HG02798 (cell line): ENCODE results near the gene LDLRAD4.

Experiments used
- ATAC-seq: cut with Tn5 transposase; IDR thresholded peaks from one replicate; pipeline ENCODE4 v1.9.1; 2021; ENCODE audit warnings: mild to moderate bottlenecking; ENCODE audit not compliant: unreplicated experiment, poor library complexity

LDLRAD4 gene

DNA sequence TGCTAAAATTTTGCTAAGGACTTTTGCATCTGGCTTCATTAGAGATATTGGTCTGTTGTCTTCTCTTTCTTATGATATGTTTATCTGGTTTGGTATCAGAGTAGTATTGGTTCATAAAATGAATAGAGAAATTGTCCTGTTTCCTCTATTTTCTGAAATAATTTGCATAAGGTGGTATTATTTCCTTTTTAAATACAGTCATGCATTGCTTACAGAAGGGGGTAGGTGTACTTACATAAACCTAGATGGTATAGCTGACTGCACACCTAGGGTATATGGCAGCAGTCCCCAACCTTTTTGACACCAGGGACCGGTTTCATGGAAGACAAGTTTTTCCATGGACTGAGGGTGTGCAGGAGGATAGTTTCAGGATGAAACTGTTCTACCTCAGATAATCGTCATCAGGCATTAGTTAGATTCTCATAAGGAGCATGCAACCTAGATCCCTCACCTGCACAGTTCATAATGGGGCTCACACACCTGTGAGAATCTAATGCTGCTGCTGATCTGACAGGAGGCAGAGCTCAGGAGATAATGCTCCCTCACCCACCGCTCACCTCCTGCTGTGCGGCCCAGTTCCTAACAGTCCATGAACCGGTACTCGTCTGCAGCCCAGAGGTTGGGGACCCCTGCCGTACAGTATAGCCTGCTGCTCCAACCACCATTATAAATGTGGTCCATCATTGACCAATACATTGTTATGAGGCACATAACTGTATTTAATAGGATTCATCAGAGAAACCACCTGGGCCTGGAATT is 318.6 kb downstream of the LDLRAD4 start:
- no peak for ATAC-seq

DNA sequence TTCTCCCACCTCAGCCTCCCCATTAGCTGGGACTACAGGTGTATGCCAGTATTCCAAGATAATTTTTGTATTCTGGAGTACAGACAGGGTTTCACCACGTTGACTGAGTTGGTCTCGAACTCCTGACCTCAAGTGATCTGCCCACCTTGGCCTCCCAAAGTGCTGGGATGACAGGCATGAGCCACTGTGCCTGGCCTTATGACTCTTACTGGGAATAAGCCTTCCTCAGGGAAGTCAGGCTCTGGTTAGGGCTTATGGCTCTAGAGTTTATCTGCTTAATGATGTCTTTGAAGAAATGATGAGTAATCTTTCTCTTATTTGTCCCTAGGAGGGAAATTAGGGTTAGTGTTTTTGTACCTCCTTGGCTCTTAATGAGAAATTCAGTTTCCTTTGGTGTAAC is 320.1 kb downstream of the LDLRAD4 start:
- ATAC-seq: no peak

DNA sequence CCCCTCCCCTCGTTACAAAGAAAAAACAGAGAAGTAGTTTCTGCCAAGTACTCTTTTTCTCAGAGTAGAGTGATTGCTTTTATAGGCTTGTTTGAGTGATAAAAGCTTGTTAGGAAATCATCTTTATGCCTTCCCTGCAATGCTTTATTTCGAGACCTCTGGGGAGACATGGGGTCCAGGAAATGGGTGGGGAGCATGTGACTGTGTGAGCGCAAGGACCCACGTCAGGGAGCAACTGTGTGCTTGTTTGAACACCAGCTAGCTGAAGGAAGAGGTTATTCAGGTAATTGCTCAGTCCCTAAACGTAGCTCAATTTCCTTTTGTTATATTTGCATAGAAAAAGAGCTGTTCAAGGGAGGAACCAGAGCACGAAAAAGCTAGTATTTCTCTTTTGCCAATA is 320.5 kb downstream of the LDLRAD4 start:
- ATAC-seq: no peak

DNA sequence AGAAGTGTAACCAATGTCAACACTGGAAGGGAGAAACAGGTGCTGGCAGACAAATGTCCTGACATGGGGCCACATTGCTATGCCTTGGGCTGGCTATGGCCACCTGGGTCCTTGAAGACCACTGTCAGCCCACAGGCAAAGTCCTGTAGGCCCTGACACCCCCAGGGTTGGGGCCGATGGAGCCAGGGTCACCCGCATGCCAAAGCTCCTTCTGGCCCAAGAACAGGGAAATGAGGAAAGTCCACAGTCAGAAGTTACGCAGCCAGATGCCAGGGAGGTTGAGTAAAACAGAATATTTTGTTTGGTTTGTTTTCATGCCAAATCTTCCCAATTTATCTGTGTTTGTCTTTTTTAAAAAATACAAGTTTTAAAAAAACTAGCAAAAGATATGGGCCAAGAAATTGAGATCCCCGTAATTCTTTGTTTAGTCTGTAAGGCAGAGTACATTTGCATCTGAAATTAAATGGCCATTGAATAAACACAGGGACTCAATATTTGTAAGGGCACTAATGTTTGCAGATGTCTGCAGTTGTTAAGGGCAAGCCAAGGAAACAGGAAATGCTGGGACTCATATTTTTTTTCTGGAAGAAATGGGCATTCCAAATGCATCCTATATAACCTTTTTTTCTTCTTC is 321.4 kb downstream of the LDLRAD4 start:
- no peak for ATAC-seq

DNA sequence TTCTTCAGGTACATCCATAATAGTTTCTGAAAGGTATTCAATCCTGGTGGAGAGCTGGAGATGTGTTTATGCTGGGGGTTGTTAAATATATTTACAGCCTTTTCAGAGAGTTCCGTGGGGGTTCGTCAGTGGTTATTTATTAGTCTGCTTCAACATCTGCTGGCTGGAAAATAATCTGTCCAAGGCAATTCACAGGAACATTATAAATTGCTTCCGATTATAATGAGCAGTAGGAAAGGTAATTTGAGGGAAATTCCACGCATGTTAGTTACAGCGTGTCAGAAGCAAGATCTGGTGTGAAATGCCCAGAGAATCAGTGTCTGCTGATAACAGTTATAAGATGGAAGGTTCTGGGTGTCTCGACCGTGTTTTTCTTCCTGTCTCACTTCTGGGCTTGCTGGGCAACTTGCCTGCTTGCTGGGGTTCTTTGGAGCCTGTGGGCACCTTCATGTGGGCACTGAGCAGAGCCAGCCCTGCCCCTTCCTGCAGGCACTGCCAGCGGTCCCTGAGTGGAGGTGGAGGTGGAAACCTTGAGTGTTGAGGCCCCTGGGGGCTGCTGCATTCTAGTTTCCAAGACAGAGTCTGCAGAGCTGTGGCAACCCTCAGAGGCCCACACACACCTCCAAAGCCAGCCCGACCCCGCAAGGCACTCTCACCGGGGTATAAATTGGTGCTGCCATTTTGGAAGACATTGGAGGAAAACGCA is 322.1 kb downstream of the LDLRAD4 start:
- no peak for ATAC-seq

DNA sequence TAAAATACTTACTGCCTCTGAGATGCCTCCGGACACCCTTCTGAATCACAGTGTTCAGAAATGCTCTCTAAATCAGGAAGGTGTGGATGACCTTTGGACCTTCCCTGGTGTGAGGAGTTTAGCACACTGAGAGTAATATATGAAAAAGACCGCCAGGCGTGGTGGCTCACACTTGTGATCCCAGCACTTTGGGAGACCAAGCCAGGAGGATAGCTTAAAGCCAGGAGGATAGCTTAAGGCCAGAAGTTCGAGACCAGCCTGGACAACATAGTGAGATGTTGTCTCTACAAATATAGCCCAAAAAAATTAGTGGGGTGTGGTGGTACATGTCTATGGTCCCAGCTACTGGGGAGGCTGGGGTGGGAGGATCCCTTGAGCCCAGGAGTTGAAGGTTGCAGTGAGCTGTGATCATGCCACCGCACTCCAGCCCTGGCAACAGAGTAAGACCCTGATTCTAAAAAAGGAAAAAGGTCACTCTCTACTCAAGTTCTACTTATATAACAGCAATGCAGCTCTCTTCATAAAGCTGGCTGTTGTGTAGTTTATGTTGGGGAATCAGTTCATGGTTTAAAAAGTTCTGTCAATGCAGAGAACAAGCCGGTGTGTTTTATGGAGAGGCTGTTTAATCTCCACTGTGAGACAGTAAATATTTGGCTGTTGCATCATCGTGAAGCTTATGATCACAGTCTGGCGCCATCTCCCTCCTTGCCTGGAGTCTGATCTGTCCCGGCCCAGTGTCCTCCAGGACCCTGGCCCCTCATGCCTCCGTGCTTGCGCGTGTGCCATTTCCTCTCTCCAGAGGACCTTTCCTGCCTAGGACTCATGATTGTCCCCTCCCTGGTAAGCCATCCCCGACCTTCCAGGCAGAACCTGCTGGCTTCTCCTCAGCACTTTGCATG is 323.3 kb downstream of the LDLRAD4 start:
- ATAC-seq: no peak

DNA sequence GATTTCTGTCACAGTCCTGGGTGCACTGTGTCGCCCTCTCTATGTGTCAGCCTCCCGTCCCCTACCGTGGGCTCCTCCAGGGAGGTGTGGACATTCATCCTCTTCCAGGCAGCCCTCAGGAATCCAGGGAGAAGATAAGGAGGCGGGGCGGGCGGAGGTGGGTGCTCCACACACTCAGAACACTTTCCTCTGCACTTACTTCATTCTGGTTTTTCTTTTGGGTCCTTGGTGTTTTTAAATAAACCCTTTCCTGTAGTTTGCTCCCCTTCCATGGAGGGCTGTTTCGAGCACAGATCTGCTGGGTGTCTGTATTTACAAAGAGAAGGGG is 323.9 kb downstream of the LDLRAD4 start:
- ATAC-seq: no peak

DNA sequence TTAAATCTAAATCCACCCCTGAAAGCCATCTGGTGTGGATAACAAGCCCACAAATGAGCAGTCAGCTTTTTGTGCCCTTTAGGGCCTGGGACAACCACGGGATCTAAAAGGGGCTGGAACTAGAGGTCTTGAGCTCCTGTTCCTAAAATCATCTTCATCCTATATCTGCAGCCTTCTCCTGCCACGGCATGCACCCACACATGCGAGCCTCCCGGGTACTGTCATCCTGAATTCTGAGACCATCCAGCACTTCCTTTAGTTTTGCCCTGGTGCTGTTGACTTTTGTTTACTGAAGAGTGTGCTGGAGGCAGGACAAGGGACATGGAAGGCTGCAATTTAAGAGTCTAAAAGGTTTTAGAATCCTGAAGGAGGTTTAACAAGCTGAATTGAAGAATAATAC is 324.6 kb downstream of the LDLRAD4 start:
- ATAC-seq: no peak

DNA sequence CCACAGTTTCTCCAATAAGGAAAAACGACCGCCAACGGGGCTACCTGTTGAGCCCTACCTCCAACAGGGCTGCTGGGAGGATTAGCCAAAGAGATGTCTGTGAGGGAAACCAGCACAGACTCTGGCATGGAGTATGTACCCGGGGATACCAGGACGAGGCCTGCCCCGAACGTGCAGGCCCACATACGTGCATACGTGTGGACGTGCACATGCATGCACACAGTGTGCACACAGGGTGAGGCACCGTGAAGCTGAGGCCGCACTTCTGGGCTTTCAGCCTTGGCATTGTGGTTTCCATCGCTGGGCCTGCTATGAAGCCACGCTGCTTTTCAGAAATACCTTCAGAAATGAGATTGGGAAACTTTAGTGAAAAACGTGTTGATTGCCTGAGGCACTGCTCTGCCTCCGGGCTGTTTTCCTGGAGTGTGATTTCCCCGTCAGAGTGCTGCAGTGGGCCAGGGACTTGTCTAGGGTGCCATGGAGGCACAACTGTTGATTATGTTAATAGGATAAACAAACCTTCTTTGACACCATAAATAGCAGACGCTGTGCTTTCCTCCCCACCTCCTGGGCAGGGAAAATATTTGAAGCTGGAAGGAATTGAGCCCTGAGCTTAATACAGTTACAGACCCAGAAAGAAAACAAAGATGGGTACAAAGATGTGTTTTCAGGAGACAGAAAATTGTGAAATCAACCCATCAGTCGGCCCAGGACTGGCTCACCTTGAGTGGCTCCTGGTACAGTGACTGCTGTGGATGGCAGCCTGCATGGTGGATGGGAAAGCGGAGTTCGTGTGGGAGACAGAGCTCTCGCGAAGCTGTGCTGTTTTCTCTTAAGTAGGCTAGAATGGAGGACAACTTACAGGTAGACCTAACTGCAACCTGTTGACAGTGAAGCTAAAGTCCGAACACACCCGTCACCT is 325.5 kb downstream of the LDLRAD4 start:
- no peak for ATAC-seq

DNA sequence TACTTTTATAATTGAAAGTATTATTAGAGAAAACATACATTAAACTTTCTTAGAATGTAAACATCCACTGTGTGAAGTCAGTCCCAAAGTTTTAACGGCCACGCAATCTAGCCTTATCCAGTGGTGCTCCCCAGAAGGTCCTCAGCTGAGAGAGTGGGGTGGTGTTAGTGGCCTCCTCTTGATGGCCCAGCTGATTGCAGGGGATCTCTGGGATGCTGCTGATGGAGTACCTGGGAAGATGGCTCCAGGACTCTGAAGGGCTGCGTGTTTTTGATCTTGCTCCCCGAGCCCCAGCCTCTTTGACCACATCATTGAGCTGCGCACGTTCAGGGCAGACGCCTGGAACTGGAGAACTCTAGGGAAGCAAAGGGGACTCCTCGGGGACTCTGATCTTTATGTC is 326.4 kb downstream of the LDLRAD4 start:
- ATAC-seq: no peak

DNA sequence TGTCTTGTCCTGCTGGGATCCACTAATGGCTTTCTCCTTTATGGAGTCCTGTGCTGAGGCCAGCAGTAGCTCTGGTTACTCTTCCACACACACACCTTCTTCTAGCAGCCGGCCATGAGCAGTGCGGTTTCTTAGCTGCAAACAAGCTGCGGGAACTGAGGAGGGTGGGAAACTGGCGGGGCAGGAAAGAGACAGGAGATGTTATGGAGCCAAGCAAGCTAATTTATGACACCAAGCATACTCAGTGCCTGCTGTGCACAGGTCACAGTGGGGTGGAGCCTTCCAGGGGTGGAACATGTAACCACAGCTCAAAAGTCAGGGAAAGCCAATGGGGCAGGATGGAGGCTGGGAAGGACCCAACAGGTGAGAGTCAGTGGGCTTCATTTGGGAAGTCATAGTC is 327.0 kb downstream of the LDLRAD4 start:
- no peak for ATAC-seq

DNA sequence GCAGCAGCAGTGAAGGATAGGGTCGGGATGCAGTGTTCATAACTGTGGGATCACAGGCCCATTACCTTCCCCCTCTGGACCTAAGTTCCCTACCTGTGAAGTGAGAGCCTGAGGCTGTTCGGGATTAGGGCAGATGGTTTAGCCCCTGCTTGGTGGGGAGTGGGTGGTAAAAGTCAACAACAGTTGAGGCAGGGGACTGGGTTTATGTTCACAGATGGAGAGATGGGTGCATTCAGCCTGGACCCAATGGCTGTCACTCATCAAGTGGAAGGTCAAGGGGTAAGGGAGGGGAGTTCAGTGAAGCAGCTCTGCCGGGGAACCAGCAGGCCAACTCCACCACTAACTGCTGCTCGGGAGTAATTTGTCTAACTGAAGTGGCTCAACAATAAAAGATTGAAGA is 327.4 kb downstream of the LDLRAD4 start:
- no peak for ATAC-seq

DNA sequence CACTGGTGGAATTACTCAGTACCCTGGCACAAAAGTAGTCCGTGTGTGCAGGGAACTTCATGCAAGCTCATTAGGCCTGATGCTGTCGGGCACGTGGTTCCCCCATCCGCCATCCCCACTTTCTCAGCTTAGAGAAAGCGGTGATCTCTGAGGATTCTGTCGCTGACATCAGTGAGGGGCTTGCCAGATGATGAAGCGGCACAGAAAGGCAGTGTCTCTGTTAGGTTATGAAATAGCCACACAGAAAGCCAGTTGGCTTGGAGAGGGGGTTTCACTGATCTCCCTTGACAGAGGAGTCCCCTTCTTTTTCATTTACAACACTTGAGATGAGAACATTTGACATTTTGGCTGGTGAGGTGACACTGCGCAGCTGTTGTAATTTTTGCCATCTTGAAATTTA is 328.1 kb downstream of the LDLRAD4 start:
- no peak for ATAC-seq

DNA sequence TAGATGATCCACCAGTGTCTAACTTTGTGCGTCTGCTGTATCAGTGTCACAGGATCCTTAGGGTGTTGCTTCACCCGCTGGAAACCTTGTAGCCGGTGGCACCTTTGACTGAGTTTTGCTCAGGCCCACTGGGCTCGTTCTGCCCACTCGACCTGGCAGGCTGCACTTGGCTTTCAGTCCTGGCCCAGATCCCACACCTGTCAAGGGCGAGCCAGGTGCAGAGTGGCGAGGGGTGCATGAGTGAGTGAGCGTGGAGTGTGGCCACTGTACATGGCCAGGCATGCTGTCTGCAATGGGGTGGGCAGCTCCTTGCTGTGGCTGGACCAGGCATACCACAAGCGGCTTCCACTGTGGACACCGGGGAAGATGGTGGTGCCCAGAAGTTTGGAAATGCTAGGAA is 328.8 kb downstream of the LDLRAD4 start:
- no peak for ATAC-seq

DNA sequence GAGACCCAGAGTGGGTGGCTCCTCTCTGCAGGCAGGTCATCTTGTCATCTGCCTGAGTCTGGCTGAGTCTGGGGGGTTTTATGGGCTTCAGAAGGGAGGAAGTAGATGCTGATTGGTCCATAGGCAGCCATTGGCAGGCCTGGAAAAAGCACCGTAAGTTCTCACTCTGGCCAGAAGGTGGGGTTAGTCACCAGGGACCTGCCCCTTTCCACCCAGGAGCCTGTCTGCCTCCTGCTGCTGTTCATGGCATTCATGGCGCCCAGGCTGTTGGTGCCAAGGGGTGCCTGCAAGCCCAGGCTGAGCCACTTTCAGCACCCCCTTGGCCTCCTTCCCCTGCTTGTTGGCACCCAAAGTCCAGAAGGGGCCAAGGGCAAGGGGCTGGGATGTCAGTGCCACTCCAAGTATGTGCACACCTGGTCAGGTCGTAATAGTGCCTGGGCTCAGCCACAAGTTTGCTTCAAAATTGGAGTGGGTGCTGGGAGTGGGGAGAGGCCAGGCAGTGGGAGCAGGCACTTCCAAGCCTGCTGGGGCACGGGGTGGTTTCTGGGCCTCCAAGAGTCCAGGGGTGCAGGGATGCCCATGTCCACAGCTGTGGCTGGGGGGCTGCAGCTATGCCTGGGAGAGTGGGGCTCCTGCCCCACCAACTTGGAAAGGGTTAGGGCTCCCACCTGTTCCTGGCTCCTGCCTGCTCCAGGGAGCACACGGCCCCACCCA is 329.7 kb downstream of the LDLRAD4 start:
- no peak for ATAC-seq

DNA sequence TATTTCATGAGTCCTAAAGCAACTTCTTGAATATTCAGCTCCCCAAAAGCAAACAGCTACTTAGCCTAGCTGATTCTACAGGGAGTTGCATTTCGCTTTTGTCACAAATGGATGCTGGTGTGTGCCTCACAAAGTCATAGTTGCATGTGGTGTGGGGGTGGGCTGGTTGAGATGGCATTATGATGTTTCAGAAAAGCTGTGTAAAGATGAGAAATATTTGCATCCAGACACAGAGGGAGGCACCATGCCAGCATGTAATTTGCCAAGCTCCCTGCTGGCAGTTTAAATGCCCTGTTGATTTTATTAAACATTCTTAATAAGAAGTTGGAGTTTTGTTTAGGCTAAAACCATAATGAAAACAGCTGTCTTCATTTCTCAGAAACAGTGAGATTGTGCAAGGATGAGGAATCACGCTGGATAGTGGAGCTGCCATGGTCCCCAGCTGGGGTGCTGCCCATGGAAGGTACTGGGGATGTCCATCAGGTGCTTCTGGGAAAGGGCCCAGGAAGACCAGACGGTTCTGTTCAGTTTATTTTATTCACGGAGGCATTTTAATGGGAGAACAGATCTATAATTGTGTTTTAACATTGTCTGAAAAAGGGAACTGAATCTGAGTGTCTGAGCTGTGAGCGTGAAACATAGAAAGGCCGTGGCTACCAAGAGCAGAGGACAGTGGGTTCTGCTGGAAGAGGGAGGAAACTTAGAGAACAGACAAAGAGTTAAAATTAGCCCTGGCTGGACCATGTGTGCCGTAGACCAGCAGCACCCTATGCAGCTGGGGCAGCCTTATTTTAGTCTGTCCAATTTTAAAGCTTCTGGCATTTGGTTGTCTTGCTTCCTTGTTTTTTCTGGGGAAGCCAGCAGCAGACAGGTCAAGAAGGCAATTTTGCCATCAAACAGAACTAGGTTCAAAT is 330.7 kb downstream of the LDLRAD4 start:
- peak; percentile 81 for ATAC-seq

DNA sequence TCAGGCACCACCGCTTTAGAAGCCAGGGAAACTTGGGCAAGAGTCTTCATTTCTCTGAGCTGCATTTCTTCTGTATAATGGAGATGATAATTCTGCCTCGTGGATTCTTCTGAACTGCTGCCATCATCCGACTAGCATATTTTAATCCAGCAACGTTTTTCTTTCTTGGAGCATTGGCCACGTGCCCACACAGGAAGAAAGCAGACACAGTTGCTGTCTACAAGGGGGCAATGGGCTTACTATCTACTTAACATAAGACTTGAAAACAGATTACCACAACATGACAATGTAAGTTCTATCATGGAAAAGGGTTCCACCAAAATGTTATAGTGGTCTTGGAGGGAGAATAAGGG is 331.3 kb downstream of the LDLRAD4 start:
- ATAC-seq: no peak
